ENCODE measurements around the gene KMT2A.

GRCh38 chr11:118545533-118545932 lies 109.2 kb downstream of the KMT2A start:
- TF ChIP-seq CTCF (IDR thresholded peaks at IDR 0.05; ENCODE audit: borderline replicate concordance, extremely low read depth, low read length, poor library complexity, severe bottlenecking) = no peak
- TF ChIP-seq EZH2 (IDR thresholded peaks at IDR 0.05; ENCODE audit: borderline replicate concordance, low read depth, low read length, severe bottlenecking) = no peak

All from DND-41 (cell line).